HG03575 (cell line): ENCODE results near the gene AP3M1.
"Not testable (repeated sequence)": the region's sequence is repeated elsewhere in the genome, so short reads cannot be mapped to it uniquely, and the experiment has no call there.

Experiments
- ATAC-seq: cut with Tn5 transposase; IDR thresholded peaks from one replicate; pipeline ENCODE4 v1.9.1; 2021; ENCODE audit not compliant: unreplicated experiment, insufficient number of reproducible peaks, low FRiP score; ENCODE audit errors: extremely low read depth

AP3M1 gene

GRCh38 chr10:74150204-74150989 lies at the start of gene AP3M1:
Gene AP3M1 (minus strand): TSS chr10:74150828. CDS start chr10:74138379, 12,449 bp downstream.
- ATAC-seq, result peak; percentile 20

- ATAC-seq, result no peak
Observed at GRCh38 chr10:74199315-74199714, 48.7 kb upstream of the AP3M1 start.

- ATAC-seq, result no peak
Observed at GRCh38 chr10:74194999-74195398, 44.4 kb upstream of the AP3M1 start.

- no peak for ATAC-seq
Observed at GRCh38 chr10:74194545-74194944, 43.9 kb upstream of the AP3M1 start.

- no peak for ATAC-seq
Observed at GRCh38 chr10:74190494-74190893, 39.9 kb upstream of the AP3M1 start.

- ATAC-seq, result no peak
Observed at GRCh38 chr10:74189999-74190421, 39.4 kb upstream of the AP3M1 start.

- ATAC-seq, result not testable (repeated sequence)
Observed at GRCh38 chr10:74188617-74189016, 38.0 kb upstream of the AP3M1 start.

- ATAC-seq, result no peak
Observed at GRCh38 chr10:74187237-74187636, 36.6 kb upstream of the AP3M1 start.

GRCh38 chr10:74186678-74187077 lies 36.0 kb upstream of the AP3M1 start:
- no peak for ATAC-seq

GRCh38 chr10:74179111-74179710 lies 28.6 kb upstream of the AP3M1 start:
- no peak for ATAC-seq

GRCh38 chr10:74178042-74178791 lies 27.6 kb upstream of the AP3M1 start:
- no peak for ATAC-seq

GRCh38 chr10:74177140-74177677 lies 26.6 kb upstream of the AP3M1 start:
- no peak for ATAC-seq

- ATAC-seq, result peak; percentile 73
Observed at GRCh38 chr10:74176380-74177139, 25.9 kb upstream of the AP3M1 start.

- ATAC-seq, result no peak
Observed at GRCh38 chr10:74175510-74176379, 25.1 kb upstream of the AP3M1 start.

- no peak for ATAC-seq
Observed at GRCh38 chr10:74174521-74174920, 23.9 kb upstream of the AP3M1 start.

GRCh38 chr10:74171625-74172024 lies 21.0 kb upstream of the AP3M1 start:
- ATAC-seq, result no peak

GRCh38 chr10:74167443-74167842 lies 16.8 kb upstream of the AP3M1 start:
- ATAC-seq, result no peak

- no peak for ATAC-seq
Observed at GRCh38 chr10:74165530-74165901, 14.9 kb upstream of the AP3M1 start.
